Germinal center (tissue), 1 donor: ENCODE results near the gene GADD45A.
A peak's percentile ranks its signal among the peaks of the same experiment; 100 is the strongest.

Experiments used
- DNase-seq: peaks from one replicate; pipeline ENCODE4 v3.0.0; 2012; ENCODE audit warnings: mixed read lengths, low spot score

GADD45A gene

DNA sequence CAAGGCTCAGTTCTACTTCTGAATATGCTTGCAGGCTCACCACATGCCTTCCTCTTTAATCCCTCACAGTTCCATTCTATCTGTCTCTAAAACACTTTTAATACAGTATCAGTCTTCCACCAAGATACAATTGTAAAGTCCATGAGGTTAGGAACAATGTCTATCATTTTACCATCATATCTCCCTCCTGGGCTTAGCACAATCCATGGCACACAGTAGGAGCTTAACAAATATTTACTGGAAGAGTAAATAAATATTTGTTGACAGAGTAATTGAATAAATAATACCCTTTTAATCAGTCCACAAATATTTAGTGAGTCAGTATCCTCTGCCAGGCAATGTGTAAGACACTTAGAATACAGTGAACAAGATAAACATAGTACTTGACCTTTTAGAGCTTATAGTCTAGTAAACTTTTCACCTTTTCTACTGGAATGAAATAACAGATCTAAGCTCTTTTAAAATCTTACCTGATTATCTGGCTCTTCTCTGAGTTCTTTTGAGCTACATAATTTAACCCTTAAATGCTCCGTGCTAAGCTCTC is 12.7 kb upstream of the GADD45A start:
- no peak for DNase-seq

- DNase-seq, result no peak
These were observed 11.4 kb upstream of the GADD45A start for GRCh38 chr1:67673468-67674201.

- DNase-seq, result no peak
These were observed 10.6 kb upstream of the GADD45A start for GRCh38 chr1:67674260-67675011.

GRCh38 chr1:67675800-67676199 is 9.2 kb upstream of the GADD45A start:
- DNase-seq, result no peak

DNA sequence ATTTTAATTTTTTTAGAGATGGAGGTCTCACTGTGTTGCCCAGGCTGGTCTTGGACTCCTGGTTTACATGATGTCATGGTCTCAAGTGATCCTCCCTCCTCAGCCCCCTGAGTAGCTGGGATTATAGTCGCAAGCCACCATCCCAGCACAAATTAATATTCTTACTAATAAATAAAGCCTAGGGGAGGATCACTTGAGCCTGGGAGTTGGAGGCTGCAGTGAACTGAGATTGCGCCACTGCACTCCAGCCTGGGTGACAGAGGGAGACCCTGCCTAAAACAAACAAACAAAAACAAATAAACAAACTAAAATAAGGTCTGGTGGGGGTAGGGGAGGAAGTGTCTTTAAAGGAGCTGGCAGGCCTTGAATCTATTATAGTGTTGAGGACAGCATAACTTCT is 8.7 kb upstream of the GADD45A start:
- DNase-seq, result no peak

DNA sequence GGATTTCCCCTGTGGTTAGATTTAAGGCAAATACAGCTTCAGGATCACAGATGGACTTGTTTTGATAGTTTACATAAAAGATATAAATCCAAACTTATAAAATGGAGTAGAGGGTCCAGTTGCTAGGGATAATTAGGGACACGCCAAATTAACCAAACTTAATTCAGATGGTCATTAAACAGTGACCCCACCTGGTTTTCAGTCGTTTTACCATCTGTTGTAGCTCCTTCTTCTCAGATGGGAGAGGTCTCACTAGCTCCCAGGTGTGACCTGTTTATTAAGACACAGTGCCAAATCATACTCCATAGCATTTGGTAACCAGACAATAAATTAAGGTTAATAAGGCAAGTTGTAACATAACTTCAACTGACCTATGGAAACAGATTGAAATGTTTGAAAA is 8.1 kb upstream of the GADD45A start:
- DNase-seq, result no peak

DNA sequence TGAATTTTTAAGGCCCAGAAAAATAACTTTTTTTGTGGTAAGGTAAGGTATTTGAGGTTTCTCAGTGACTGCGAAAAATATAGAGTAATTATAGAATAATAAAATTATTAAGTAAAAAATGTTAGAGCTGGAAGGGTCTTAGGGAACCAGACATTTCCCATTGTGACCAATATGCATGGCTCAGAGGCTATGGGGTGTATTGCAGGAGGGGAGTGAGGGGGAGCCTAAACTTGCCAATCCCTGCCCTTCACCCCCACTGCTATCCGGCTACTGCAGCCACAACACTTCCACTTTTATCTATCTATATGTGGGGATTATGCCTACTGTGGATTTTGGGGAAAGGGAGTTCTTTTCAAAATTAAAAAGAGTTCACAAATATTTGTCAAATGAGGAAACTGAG is 7.6 kb upstream of the GADD45A start:
- DNase-seq, result no peak

DNA sequence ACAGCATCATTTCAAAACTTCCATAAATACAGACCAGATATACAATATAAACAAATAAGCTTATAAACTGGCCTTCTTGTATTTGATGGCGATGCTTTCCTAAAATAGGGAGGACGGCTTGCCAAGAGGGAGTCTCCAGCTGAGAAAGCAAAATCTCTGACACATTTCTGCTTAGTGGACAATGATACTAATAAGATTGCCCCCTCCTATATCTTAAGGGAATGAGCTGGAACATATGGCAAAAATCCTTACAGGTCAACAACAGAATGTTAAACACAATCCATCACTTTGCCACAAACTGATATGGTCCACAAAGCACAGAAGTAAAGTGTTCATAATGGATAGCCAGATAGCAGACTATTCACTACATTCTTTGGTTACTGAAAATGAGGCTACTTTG is 7.1 kb upstream of the GADD45A start:
- DNase-seq, result no peak

- DNase-seq, result no peak
These were observed 5.3 kb upstream of the GADD45A start for GRCh38 chr1:67679691-67680090.

- no peak for DNase-seq
These were observed 4.5 kb upstream of the GADD45A start for GRCh38 chr1:67680486-67680885.

- no peak for DNase-seq
These were observed 2.3 kb upstream of the GADD45A start for GRCh38 chr1:67682659-67683197.

GRCh38 chr1:67683316-67683715 is 1.7 kb upstream of the GADD45A start:
- DNase-seq, result no peak

DNA sequence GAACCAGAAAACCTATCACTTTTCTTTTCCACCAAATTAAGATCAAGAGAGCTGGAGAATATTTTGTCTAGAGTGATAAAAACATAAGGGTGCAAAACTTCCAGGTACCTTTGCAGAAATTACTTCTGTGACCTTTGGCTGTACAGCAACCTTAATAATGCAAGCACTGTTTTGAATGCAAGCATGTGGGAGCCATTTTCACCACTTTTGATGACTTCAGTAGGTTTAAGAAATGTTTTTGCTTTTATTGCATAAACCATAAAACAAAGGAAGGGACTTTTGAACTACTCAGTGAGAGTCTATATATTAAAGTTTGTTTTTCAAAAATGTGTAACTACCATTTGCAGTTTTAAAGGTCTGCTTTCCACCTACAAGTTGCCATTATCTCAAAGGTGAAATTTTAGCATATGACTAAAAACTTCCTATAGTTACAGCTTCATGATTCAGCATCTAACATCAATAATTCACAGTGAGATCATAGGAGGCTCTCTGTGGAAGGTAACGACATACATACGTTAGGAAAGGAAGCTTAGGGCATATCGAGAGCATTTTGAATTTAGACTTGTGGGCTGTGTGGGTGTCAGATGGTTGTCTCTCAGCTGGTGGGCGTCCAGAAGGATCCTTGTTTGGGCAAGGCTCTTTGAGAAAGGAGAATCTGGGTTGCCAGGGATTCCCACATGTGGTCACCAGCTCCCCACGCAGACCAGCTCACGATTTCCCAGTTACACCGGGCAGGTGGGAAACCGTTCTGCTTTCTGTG is 1.1 kb upstream of the GADD45A start:
- no peak for DNase-seq

GRCh38 chr1:67684526-67685066 is 405 bp upstream of the GADD45A start:
- DNase-seq, result no peak

DNA sequence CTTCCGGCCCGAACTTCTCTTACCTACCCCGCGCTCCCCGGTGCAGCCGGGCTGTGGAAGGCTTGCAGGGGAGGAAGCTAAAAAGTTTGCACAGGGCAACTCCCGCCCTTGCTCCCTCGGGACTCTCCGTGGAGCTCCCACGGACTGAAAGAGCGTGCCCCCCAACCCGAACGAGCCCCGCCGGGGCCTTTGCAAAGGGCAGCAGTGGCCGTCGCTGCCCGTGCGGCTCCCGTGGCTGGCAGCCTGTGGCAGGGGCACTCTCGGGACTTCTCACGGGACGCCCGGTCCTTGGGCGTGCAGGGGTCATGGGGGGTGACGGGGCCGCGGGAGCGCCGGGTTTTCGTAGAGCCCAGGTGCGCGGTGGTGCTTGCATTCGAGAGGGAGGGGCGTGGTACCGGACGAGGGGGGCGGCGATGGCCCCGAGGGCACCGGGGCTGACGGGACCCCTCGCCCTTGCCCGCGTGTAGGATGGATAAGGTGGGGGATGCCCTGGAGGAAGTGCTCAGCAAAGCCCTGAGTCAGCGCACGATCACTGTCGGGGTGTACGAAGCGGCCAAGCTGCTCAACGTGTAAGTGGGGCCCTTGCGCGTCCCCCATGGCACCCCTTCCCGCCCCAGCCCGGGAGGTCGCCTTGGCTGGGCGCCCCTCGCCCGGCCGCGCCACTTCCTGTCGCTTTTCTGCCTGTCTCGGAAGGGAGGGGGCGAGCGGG is 711 bp downstream of the GADD45A start:
- peak; percentile 50 for DNase-seq

- peak; percentile 44 for DNase-seq
These were observed 1.5 kb downstream of the GADD45A start for GRCh38 chr1:67686267-67687197.

DNA sequence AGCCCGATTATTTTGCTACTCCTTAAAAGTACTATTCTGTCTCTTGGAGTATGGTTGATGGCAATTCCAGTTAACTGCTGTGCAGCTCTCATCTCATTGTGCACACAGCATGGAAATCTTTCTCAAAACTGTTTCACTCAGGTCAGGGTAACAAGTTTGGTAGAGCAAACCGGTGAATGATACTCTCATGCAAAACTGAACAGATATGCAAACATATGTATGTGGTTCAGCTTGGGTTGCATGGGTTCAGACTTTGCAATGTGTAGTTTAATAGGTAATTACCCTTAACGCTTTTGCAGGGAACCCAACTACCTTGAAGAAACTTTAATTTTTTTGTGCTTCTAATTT is 2.2 kb downstream of the GADD45A start:
- DNase-seq, result no peak

DNA sequence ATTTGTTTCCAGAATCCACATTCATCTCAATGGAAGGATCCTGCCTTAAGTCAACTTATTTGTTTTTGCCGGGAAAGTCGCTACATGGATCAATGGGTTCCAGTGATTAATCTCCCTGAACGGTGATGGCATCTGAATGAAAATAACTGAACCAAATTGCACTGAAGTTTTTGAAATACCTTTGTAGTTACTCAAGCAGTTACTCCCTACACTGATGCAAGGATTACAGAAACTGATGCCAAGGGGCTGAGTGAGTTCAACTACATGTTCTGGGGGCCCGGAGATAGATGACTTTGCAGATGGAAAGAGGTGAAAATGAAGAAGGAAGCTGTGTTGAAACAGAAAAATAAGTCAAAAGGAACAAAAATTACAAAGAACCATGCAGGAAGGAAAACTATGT is 2.6 kb downstream of the GADD45A start:
- DNase-seq, result no peak

DNA sequence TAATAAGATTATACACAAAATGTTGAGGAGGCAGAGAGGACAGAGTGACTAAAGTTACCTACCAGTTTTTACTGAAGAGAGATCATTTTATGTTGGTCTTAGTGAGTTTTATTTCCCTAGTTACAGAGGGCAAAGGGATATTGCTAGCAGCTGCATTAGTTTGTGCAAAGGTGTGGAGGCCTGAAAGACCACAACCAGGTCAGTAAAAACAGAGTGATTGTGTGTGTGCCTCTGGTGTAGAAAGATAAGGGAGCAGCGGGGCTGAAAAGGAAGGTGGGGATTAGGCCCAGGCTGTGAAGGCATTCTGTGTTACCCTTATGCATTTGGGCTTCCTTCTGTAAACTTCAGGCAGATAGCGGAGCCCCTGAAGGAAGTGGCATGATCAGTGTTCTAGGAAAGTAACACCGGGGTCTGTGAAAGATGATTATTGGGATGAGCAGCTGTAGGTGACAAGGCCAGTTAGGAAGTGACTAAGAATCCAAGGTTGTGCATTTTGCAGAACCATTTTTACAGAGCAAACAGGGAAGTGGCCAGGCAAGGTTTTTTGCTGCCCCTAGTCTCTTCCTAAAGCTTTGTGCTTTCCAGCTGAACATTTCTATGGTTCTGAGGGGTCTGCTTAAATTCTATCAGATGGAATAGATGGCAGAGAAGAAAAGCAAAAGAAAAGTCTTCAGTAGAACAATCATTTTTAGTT is 3.7 kb downstream of the GADD45A start:
- no peak for DNase-seq
